Measurements from ENCODE around the gene FTSJ1.

The FTSJ1 gene

GRCh38 chrX:48472225-48472624 is 3.8 kb upstream of the FTSJ1 start:
- no peak overlapping the region for H3K4me3 ChIP-seq (replicated peaks; ENCODE audit: low read depth, low read length)
- no peak for TF ChIP-seq CTCF (IDR thresholded peaks at IDR 0.05; ENCODE audit: low read length, missing control alignments)
- DNase-seq (ENCODE audit: low read depth) = no peak

GRCh38 chrX:48472851-48473703 is 2.9 kb upstream of the FTSJ1 start:
- TF ChIP-seq CTCF (IDR thresholded peaks at IDR 0.05; ENCODE audit: low read length, missing control alignments) = no peak
- H3K4me3 ChIP-seq (replicated peaks; ENCODE audit: low read depth, low read length) = no peak overlapping the region
- no peak for DNase-seq (ENCODE audit: low read depth)

- no peak for DNase-seq (ENCODE audit: low read depth)
- TF ChIP-seq CTCF (IDR thresholded peaks at IDR 0.05; ENCODE audit: low read length, missing control alignments) = no peak
- H3K4me3 ChIP-seq (replicated peaks; ENCODE audit: low read depth, low read length) = no peak overlapping the region
Observed at GRCh38 chrX:48473704-48473990, 2.4 kb upstream of the FTSJ1 start.

- peak; percentile 37 for TF ChIP-seq CTCF (IDR thresholded peaks at IDR 0.05; ENCODE audit: low read length, missing control alignments)
- peak; percentile 39 for DNase-seq (ENCODE audit: low read depth)
- H3K4me3 ChIP-seq (replicated peaks; ENCODE audit: low read depth, low read length) = no peak overlapping the region
Observed at GRCh38 chrX:48474127-48474526, 1.9 kb upstream of the FTSJ1 start.

- TF ChIP-seq CTCF (IDR thresholded peaks at IDR 0.05; ENCODE audit: low read length, missing control alignments) = no peak
- H3K4me3 ChIP-seq (replicated peaks; ENCODE audit: low read depth, low read length) = no peak overlapping the region
- DNase-seq (ENCODE audit: low read depth) = no peak
Observed at GRCh38 chrX:48474581-48474980, 1.4 kb upstream of the FTSJ1 start.

- peak overlapping the region; percentile 79 for H3K4me3 ChIP-seq (replicated peaks; ENCODE audit: low read depth, low read length)
- no peak for DNase-seq (ENCODE audit: low read depth)
- no peak for TF ChIP-seq CTCF (IDR thresholded peaks at IDR 0.05; ENCODE audit: low read length, missing control alignments)
Observed at GRCh38 chrX:48475296-48475695, 703 bp upstream of the FTSJ1 start.

- no peak for DNase-seq (ENCODE audit: low read depth)
- TF ChIP-seq CTCF (IDR thresholded peaks at IDR 0.05; ENCODE audit: low read length, missing control alignments) = no peak
- H3K4me3 ChIP-seq (replicated peaks; ENCODE audit: low read depth, low read length) = peak overlapping the region; percentile 79
Observed at GRCh38 chrX:48476919-48477318, 920 bp downstream of the FTSJ1 start.
